ENCODE data around the gene EXTL2. TPM values are rescaled to one million over a fixed set of nuclear protein-coding genes. Genes with fewer than 3 reads are reported as not detected.
"Not testable (repeated sequence)": the region's sequence is repeated elsewhere in the genome, so short reads cannot be mapped to it uniquely, and the experiment has no call there.

The EXTL2 gene
- polyA plus RNA-seq, 3 donors: 4.3 to 10.0 (median 6.4) TPM

DNA sequence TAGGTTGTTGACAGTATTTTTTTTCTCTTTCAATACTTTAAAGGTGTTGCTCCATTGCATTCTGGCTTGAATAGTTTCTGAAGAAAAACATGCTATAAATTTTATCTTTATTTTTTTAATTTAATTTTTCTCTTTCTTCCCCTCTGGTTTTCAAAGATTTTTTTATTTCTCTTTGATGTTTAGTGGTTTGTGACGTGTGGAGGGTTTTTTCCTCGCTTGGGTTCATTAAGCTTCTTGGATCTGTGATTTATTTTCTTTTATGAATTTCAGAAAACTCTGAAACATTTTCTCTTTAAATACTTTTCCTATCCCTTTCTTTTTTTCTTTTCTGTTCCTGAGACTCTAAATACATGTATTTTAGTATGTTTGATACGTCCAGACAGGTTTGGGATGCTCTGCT, 10.5 kb upstream of the EXTL2 start:
- WGBS, 3 donors: 98% methylated on average over 3 of the region's 3 CpGs
- H3K27ac ChIP-seq (ENCODE audit: low read depth, low read length): no peak overlapping the region

DNA sequence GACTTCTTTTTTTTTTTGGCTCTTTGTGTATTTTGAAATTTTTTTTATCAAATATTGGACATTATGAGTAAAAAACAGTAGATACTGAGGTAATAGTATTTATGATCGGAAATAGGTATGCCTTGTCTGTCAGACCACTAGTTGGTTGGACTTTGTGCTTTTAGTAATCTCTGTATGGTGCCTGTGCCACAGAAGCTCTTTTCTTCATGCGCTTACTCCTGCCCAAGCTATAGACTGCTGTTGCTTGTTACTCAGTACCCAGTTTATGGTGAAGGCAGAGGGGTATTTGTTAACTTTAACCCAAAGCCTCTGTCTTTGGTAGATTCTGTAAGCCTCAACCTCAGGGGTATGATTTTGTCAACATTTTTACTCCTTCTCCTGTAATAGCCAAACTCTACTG, 9.9 kb upstream of the EXTL2 start:
- WGBS, 3 donors: 93 to 98% (median 97%) methylated on average over 2 of the region's 2 CpGs
- no peak overlapping the region for H3K27ac ChIP-seq (ENCODE audit: low read depth, low read length)

DNA sequence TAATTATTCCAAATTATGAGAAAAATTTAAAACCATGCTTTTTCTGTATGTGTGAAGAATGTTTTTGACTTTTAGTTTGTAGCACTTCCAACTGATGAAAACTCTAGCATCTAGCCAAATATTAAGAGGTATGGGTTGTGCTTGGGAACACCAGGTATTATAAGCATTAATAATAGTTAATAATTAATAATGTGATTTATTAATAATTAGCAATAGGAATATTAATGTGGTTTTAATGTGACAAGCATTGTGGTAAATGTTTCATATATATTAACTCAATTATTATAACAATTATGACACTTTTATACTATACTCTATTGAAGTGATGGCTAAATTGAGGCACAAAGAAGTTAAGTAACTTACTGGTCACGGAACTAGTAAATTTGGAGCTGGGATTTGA, 9.1 kb upstream of the EXTL2 start:
- no peak overlapping the region for H3K27ac ChIP-seq (ENCODE audit: low read depth, low read length)
- 97 to 100% (median 100%) methylated on average over 1 of the region's 1 CpG for WGBS, 3 donors

DNA sequence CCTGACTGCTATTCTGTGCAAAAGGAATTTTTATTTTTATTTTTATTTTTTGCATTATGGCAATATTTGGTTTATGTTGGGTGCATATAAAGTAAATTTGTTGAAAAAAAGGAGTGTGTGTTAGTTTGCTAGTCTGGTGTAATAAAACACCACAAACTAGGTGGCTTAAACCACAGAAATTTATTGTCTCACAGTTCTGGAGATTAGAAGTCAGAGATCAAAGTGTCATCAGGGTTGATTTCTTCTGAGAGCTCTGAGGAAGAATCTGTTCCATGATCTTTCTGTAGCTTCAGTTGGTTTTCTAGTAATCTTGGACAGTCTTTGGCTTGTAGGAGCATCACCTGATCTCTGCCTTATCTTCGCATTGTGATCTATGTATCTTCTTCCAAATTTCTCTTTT, 7.7 kb upstream of the EXTL2 start:
- WGBS, 3 donors: 97 to 100% (median 100%) methylated on average over 1 of the region's 1 CpG
- no peak overlapping the region for H3K27ac ChIP-seq (ENCODE audit: low read depth, low read length)

DNA sequence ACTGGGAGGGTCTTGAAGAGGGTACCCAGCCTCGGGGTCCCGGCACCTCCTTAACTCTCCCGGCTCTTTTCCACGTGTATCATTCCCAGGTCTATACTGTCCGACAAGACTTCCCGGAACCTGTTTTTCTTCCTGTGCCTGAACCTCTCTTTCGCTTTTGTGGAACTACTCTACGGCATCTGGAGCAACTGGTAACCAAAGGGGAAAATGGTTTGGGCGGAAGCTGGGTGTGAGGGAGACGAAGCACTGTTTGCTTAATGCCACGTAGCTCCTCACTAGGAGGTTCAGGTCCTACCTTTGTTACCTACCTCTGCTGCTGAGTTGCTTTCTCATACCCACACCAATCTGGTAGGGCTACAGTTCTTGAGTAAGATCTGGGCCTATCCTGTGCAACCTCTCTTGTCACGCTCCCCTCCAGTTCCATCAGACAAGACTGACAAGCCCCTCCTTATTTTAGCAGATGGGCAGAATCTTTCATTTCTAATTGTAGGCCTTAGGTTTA, 1.9 kb upstream of the EXTL2 start:
- 0 to 1% (median 1%) methylated on average over 12 of the region's 12 CpGs for WGBS, 3 donors
- peak overlapping the region; percentile 96 for H3K27ac ChIP-seq (ENCODE audit: low read depth, low read length)

DNA sequence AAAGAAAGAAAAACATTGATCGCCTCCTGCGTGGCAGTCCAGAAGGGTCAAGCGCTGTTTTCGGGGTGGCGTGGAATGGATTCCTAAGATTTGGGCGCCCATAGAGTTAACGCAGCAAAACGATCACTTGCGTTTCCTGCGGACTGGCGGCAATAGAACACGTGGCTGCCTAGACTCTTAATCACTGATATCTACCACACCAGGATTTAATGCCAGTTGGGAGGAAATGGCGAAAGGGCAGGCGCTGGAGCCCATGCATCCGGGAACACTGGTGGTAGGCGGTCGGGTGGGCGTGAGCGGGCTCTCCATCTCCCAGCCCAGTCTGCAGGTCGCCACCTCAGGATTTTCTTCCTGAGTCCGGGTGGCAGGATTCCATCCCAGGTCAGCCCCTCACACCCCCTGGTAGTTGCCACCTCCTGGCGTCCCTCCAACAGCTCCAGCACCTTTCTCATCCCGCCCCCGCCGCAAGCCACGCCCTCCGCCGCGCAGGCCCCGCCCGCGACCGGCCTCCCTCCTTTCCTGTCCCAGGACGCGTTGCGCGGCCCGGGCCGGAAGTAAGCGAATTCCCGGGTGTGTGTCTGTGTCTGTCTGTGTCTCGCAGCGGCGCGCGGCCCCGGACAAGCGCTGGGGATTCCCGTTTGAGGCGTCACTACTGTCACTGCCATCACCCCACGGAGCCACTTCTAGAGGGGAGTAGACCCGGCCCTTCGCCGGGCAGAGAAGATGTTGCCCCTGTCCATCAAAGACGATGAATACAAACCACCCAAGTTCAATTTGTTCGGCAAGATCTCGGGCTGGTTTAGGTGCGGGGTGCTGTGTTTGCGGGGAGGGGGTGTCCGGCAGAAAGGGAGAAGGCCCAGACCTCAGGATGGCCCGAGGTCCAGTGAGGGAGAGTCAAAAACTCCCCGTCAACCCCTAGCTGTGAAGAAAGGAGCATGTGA, 1.2 kb upstream of the EXTL2 start, which contains the start of gene SLC30A7:
Gene SLC30A7, plus strand, starts transcription at position 551 of the 941 bp plus-strand sequence. Its CDS starts 173 bp downstream, at position 724.
- H3K27ac ChIP-seq (ENCODE audit: low read depth, low read length): peak within 1 kb of the TSS; percentile 96
- WGBS, 3 donors: 0 to 1% (median 0%) methylated on average over 61 to 62 of the region's 62 CpGs

DNA sequence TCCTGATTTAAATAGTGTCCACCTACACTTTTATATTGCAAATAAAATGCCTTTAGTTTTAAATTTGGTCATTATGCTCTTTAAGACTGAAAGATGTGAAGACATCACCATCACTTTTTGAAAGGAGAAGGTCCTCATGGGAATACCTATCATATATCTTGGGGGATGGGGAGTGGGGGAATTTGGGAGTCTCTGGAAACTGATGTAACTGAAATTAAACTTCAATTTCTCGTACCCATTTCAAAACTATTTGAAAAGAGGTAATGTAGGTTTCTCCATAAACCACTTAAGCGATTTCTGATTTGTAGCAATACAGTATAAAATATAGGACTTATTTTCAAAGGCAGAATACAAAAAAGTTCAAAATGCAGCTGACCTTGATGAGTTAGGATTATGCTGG, 924 bp downstream of the EXTL2 start:
- H3K27ac ChIP-seq (ENCODE audit: low read depth, low read length): no peak overlapping the region

DNA sequence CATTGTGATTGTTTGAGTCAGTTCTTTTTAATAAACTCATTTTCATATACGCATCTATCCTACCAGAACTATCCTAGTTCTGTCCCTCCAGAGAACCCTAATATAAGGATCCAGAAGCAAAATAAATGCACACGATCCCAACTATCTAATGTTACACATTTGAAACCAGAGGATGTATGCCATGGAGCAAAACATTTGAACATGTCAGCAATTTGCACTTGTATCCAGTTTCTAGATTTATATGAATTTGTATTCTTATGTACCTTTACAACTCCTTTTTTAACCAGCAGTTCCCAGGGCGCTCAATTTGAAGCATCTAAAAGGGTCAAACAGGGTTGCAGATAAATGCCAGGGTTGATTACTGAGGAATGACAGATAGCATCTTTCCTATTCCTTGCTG, 2.1 kb downstream of the EXTL2 start:
- no peak overlapping the region for H3K27ac ChIP-seq (ENCODE audit: low read depth, low read length)
- 95 to 96% (median 95%) methylated on average over 3 of the region's 3 CpGs for WGBS, 3 donors

More for the DNA sequence above, 924 bp downstream of the EXTL2 start:
- WGBS, 3 donors: 35 to 42% (median 36%) methylated on average over 2 of the region's 2 CpGs

DNA sequence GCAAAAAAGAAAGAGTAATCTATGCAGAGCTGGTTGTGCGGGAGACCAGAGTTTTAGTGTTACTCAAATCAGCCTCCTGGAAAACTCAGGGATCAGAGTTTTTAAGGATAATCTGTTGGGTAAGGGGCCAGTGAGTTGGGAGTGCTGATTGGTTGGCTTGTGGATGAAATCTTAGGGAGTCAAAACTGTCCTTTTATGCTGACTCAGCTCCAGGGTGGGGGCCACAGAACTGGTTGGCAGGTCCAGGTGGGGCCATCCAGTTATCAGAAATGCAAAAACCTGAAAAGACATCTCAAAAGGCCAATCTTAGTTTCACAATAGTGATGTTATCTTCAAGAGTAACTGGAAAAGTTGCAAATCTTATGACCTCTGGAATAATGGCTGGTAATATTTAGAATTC, 3.3 kb downstream of the EXTL2 start:
- 97 to 100% (median 100%) methylated on average over 1 of the region's 1 CpG for WGBS, 3 donors

DNA sequence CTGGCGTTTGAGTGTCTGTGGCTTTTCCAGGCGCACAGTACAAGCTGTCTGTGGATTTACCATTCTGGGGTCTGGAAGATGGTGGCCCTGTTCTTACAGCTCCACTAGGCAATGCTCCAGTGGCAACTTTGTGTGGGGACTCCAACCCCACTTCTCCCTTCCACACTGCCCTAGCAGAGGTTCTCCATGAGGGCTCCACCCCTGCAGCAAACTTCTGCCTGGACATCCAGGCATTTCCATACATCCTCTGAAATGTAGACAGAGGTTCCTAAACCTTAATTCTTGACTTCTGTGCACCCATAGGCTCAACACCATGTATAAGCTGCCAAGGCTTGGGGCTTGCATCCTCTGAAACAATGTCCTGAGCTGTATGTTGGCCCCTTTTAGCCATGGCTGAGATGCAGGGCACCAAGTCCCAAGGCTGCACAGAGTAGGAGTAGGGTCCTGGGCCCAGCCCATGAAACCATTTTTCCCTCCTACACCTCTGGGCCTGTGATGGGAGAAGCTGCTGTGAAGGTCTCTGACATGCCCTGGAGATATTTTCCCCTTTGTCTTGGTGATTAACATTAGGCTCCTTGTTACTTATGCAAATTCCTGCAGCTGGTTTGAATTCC, 4.7 kb downstream of the EXTL2 start:
- WGBS, 3 donors: 99 to 100% (median 100%) methylated on average over 2 of the region's 2 CpGs
- not testable (repeated sequence) for H3K27ac ChIP-seq (ENCODE audit: low read depth, low read length)

More for the DNA sequence above, 3.3 kb downstream of the EXTL2 start:
- H3K27ac ChIP-seq (ENCODE audit: low read depth, low read length): no peak overlapping the region

DNA sequence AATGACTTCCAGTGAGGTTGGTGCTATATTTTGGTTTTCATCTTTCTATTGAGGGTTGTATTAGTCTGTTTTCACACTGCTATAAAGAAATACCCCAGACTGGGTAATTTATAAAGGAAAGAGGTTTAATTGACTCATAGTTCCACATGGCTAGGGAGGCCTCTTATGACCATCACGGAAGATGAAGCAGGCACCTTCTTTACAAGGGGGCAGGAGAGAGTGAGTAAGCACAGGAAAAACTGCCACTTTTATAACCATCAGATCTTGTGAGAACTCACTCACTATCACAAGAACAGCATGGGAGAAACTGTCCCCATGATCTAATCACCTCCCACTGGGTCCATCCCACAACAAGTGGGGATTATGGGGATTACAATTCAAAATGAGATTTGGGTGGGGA, 5.6 kb downstream of the EXTL2 start:
- H3K27ac ChIP-seq (ENCODE audit: low read depth, low read length): not testable (repeated sequence)
- 93 to 96% (median 94%) methylated on average over 1 of the region's 1 CpG for WGBS, 3 donors

DNA sequence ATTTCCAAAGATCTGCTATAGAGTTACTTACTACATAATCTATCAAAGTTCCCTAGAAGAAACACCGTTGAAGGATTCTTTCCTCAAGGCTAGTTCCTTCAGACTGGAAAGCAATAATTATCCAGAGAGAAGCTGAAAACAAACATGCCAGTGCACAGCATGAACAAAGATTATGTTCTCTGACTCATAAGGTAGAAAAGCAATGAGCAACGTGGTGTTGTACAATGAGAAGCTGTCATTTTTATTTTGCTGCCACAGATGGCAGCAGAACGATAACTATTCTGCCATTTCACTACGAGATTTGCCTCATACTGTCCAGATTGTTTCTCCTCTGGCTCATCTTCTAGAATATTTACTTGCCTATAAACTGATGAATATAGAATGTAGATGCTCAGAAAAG, 10.7 kb downstream of the EXTL2 start:
- H3K27ac ChIP-seq (ENCODE audit: low read depth, low read length): no peak overlapping the region
- WGBS, 3 donors: 35 to 74% (median 67%) methylated on average over 4 of the region's 4 CpGs

DNA sequence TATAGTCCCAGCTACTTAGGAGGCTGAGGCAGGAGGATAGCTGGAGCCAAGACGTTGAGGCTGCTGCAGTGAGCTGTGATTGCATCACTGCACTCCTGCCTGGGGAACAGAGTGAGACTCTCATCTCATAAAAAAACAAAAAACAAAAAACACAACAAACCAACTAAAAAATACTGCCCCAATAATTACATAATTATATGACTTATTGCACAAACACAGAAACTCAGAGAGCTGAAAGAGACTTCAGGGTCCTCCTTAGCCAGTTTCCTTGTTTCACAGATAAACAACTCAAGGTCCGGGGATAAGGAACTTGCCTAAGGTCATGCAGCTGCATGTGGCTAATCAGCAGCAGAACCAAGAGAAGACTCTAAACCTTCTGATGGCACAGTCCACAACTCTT, 11.9 kb downstream of the EXTL2 start:
- WGBS, 3 donors: 25 to 55% (median 47%) methylated on average over 2 of the region's 2 CpGs
- no peak overlapping the region for H3K27ac ChIP-seq (ENCODE audit: low read depth, low read length)

DNA sequence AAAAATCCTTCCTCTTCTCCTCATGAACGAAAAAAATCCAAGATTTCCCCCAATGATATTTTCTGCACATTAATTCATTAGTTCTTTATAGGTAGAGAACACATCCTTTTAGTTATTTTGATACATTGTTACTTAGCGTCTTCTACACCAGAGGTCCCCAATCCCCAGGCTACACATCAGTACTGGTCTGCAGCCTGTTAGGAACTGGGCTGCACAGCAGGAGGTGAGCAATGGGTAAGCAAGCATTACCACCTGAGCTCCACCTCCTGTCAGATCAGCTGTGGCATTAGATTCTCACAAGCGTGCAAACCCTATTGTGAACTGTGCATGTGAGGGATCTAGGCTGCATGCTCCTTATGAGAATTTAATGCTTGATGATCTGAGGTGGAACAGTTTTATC, 13.0 kb downstream of the EXTL2 start:
- H3K27ac ChIP-seq (ENCODE audit: low read depth, low read length): no peak overlapping the region
- WGBS, 3 donors: 90 to 93% (median 92%) methylated on average over 3 of the region's 3 CpGs

DNA sequence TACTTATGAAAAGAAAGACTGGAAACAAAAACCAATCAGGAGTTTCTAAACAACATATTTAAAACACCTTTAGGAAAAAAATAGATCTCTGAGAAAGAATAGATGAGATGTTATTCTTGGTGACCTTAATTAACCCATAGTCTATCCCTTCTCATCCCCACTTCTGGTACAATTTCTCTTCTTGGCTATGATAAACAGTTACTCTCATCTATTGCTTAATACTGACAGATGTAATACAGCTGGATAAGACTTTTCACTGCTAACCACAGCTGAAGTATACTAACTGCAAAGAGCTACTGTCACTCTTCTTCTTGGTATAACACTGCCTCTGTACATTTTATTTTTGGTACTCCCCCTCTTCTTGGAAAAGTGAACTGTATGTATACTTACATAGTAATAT, 15.2 kb downstream of the EXTL2 start:
- H3K27ac ChIP-seq (ENCODE audit: low read depth, low read length): no peak overlapping the region

DNA sequence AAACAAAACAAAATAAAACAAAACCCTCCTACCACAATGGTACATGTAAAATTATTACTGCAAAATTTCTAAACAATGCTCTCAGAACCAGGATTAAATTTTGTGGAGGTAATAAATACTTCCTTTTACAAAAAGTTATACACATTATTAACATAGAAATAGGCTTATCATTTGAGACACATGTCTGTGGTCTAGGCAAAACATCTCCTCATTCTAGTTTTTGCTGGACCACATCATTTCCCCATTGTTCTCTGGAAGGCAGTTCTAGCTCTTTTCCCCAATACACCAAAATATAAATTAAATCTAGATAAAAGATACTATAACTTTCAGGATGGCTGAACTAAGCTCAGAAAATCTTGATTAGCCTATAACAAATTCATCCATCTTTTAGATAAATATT, 18.4 kb downstream of the EXTL2 start:
- no peak overlapping the region for H3K27ac ChIP-seq (ENCODE audit: low read depth, low read length)

DNA sequence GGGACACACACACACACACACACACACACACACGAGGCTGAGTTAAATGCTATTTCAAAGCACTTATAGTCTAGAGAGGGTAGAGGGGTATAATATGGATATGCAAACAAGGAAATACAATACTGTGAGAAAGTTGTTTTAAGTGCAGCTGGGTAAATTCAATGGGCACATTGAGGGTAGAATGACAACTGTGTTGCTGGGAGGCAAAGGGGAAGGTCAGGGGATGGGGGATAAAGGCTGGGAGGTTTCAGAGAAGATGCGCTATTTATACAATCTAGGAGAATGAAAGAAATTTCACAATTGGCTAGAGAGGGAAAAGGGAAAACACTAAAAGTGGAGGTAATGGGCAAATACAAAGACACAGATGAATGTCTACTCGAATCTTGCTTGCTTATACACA, 19.4 kb downstream of the EXTL2 start:
- 79 to 91% (median 91%) methylated on average over 3 of the region's 3 CpGs for WGBS, 3 donors
- H3K27ac ChIP-seq (ENCODE audit: low read depth, low read length): no peak overlapping the region

DNA sequence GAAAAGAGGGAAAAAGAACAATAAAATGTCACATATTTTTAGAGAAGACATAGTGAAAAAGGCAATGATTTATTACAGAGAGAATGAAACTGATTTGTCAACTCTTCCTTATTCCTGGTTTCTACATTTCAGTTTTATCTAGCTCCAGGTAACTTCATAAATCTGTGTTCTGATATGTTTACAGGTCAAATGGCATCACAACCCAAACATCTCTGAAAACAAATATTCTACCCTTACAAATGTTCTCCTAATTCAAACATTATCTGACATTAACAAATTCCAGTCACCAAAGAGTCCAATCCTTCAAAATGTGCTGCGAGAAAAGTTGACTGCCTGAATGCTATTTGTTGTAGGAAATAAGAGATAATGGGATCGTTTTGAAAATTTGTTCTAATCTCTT, 20.2 kb downstream of the EXTL2 start:
- WGBS, 3 donors: 50 to 85% (median 82%) methylated on average over 2 of the region's 2 CpGs
- no peak overlapping the region for H3K27ac ChIP-seq (ENCODE audit: low read depth, low read length)

DNA sequence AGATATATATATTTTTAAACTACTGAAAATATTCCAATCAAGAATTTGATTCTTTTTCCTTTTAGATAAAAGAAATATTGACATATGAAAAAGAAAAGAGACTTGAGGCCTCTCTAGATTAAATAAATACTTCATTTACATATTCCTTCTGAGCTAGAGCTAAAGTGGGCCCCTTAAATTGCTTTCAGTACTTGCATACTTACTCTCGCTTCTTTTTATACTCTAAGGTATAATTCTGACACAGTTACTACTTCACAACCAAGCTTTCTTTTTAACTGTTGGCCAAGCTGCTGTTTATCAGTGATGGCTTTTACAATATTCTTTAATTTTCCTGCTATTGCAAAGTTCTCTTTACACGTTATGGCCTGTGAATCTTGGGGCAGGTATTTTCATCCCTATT, 24.6 kb downstream of the EXTL2 start:
- WGBS, 3 donors: 77 to 85% (median 82%) methylated on average over 2 of the region's 2 CpGs

More for the DNA sequence above, 24.6 kb downstream of the EXTL2 start:
- no peak overlapping the region for H3K27ac ChIP-seq (ENCODE audit: low read depth, low read length)
